Measurements from ENCODE around the gene TRIM67. TPM values are rescaled to one million over a fixed set of nuclear protein-coding genes. Genes with fewer than 3 reads are reported as not detected.

Gene TRIM67
- total and polyA plus RNA-seq, 8 donors = 0.06 to 1.5 (median 0.77) TPM; not detected in 1

DNA sequence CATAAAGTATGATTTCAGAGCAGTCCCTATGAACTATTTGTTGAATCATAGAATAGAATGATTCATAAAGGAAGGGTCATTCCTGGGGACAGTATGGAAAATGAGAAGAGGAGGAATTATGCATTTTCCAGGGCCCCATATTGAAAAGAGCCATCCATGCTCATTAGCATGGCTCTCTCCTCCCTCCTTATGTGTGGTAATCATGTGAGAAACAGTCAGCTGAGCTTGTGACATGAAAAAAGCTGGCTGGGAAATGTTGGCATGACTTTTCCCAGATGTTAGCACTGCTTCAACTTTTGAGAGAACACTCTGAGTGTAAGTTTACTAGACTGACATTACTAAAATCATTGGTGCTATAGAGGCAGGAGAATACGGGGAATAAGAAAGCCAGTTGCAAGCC, 16.1 kb downstream of the TRIM67 start:
- Histone ChIP-seq H3K4me1 (no peaks in the 10 kb centered on the region), H3K36me3 (no peaks in the 10 kb centered on the region), H3K9me3 (peaks cover 0 to 4% of the 10 kb centered on the region in 2 donors), H3K27me3 (peaks cover 0 to 31% of the 10 kb centered on the region in 2 donors), H3K4me3 (no peak overlapping the region), H3K27ac (no peak overlapping the region)
- ATAC-seq = no peak
- TF ChIP-seq, protein P1, sequence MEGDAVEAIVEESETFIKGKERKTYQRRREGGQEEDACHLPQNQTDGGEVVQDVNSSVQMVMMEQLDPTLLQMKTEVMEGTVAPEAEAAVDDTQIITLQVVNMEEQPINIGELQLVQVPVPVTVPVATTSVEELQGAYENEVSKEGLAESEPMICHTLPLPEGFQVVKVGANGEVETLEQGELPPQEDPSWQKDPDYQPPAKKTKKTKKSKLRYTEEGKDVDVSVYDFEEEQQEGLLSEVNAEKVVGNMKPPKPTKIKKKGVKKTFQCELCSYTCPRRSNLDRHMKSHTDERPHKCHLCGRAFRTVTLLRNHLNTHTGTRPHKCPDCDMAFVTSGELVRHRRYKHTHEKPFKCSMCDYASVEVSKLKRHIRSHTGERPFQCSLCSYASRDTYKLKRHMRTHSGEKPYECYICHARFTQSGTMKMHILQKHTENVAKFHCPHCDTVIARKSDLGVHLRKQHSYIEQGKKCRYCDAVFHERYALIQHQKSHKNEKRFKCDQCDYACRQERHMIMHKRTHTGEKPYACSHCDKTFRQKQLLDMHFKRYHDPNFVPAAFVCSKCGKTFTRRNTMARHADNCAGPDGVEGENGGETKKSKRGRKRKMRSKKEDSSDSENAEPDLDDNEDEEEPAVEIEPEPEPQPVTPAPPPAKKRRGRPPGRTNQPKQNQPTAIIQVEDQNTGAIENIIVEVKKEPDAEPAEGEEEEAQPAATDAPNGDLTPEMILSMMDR (IDR thresholded peaks at IDR 0.05) = no peak
- DNase-seq = peak in 1 of 4 donors; percentile 74
- intact Hi-C loops (cut with DNase I) = no loop called here

DNA sequence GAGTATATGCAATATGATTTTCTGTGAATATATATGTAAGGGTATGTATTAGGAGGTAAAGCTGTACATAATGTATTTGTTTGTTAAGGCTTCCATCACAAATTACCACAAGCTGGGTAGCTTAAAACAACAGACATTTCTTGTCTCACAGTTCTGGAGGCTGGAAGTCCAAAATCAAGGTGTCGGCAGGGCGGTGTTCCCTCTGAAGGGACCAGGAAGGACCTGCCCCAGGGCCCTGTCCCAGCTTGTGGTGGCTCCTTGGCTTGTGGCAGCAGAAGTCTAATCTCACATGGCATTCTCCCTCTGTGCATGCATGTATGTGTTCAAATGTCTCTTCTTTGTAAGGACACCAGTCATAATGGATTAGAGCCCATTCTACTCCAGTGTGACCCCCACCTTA, 17.1 kb downstream of the TRIM67 start:
- no peaks in the 10 kb centered on the region for H3K4me1 ChIP-seq
- TF ChIP-seq, protein P1 (IDR thresholded peaks at IDR 0.05) = no peak
- H3K4me3 ChIP-seq = no peak overlapping the region
- no peaks in the 10 kb centered on the region for H3K36me3 ChIP-seq
- ATAC-seq = no peak
- no peak overlapping the region for H3K27ac ChIP-seq
- H3K9me3 ChIP-seq = peaks cover 0 to 4% of the 10 kb centered on the region in 2 donors
- no peak for DNase-seq
- peaks cover 0 to 40% of the 10 kb centered on the region in 2 donors for H3K27me3 ChIP-seq
- intact Hi-C loops (cut with DNase I) = no loop called here

DNA sequence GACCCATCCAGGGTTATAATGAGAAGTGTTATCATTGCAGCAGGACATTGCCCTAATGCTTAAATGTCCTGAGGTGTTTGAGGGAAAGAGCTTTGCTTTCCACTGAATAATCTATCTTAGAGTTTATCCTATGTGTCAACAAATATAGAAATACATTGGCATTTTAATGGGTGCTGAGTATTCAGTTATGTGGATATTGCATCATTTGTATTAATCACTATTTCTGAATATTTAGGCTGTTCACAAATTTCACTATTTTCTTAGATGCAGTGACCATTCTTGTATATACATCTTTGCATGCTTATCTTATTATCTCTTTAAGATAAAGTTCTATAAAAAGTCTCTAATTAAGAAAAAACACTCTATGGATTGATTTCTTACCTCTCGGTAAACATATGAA, 18.2 kb downstream of the TRIM67 start:
- TF ChIP-seq, protein P1 (IDR thresholded peaks at IDR 0.05) = no peak

DNA sequence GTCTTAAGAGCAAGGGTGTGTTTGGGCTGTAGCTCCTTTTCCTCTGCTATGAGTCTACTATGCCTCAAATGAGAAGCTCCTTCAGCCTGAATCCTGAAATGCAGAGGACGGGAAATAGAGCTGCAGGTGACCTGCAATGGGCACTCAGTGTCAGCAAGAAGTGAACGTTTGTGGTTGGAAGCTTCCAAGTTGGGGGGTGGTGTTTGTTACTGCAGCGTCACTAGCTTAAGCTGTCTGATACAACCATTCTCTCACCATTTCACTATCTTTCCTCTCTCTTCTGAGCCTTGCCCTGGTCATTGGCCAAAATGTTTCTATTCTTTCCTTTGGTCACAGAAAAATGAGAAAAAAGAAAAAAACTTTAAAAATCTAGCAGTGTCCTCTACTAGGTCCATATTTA, 19.4 kb downstream of the TRIM67 start:
- DNase-seq = no peak
- ATAC-seq = no peak
- intact Hi-C loops (cut with DNase I) = no loop called here
- peaks cover 0 to 4% of the 10 kb centered on the region in 2 donors for H3K9me3 ChIP-seq
- TF ChIP-seq, protein P1 (IDR thresholded peaks at IDR 0.05) = no peak
- no peaks in the 10 kb centered on the region for H3K36me3 ChIP-seq
- peaks cover 0 to 40% of the 10 kb centered on the region in 2 donors for H3K27me3 ChIP-seq
- H3K4me1 ChIP-seq = no peaks in the 10 kb centered on the region
- H3K4me3 ChIP-seq = no peak overlapping the region
- no peak overlapping the region for H3K27ac ChIP-seq

More for the DNA sequence above, 18.2 kb downstream of the TRIM67 start:
- DNase-seq (no peak), ATAC-seq (no peak)
- no peak overlapping the region for H3K27ac ChIP-seq
- H3K36me3 ChIP-seq = no peaks in the 10 kb centered on the region
- H3K4me1 ChIP-seq = no peaks in the 10 kb centered on the region
- H3K4me3 ChIP-seq = no peak overlapping the region
- H3K9me3 ChIP-seq = peaks cover 0 to 4% of the 10 kb centered on the region in 2 donors
- intact Hi-C loops (cut with DNase I) = no loop called here
- peaks cover 0 to 40% of the 10 kb centered on the region in 2 donors for H3K27me3 ChIP-seq

DNA sequence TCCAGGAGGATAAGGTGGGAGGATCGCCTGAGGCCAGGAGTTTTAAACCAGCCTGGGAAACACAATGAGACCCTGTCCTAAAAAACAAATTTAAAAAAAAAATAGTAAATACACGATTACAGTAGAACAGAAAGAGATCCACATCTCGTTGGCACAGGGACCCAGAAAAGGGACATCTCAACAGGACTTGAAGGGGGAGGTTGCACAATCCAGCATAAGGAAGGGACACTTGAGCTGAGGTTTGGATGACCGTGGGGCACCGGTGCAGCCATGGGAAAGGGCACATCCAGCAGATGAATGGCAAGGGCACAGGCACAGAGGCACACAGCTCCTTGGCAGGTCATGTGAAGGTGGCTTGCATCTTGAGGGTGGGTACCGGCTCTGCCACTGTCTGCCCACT, 20.5 kb downstream of the TRIM67 start:
- Histone ChIP-seq H3K36me3 (no peaks in the 10 kb centered on the region), H3K4me1 (no peaks in the 10 kb centered on the region), H3K9me3 (peaks cover 0 to 4% of the 10 kb centered on the region in 2 donors), H3K27me3 (peaks cover 0 to 49% of the 10 kb centered on the region in 2 donors), H3K27ac (no peak overlapping the region), H3K4me3 (no peak overlapping the region)
- ATAC-seq = no peak
- no peak for DNase-seq
- TF ChIP-seq, protein P1 (IDR thresholded peaks at IDR 0.05) = no peak
- intact Hi-C loops (cut with DNase I) = no loop called here
